ENCODE data around the gene COIL.
"Not testable (repeated sequence)": the region's sequence is repeated elsewhere in the genome, so short reads cannot be mapped to it uniquely, and the experiment has no call there.

COIL gene

DNA sequence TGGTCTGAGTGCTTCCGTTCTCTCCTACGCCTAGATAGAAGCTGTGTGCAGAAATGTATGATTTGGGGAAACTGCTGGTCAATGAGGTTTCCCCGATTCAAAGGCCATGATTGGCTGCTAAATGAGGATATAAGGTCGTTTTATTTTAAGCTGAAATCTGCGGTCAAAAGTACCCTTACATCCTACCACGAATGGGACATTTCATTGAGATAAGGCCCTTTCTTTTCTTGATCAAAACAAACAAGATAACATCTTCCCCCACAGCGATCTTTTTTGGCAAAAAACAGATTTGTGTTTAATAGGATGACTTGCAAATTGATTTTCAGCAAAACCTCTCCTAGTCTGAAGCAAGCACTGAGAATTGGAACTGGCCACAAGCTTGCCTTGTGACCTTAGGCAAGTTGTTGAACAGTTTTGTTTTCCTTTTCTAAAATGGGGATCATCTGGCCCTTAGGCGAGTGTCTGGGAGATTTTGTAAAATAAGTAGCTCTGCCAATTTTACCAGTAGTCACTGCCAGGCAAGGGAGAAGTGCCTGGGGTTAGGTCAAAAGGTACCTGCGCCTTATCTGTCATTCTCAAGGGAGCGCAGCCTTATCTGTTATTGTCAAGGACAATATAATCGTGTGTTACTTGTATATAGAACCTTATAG lies 17.7 kb upstream of the COIL start:
- DNase-seq = no peak

DNA sequence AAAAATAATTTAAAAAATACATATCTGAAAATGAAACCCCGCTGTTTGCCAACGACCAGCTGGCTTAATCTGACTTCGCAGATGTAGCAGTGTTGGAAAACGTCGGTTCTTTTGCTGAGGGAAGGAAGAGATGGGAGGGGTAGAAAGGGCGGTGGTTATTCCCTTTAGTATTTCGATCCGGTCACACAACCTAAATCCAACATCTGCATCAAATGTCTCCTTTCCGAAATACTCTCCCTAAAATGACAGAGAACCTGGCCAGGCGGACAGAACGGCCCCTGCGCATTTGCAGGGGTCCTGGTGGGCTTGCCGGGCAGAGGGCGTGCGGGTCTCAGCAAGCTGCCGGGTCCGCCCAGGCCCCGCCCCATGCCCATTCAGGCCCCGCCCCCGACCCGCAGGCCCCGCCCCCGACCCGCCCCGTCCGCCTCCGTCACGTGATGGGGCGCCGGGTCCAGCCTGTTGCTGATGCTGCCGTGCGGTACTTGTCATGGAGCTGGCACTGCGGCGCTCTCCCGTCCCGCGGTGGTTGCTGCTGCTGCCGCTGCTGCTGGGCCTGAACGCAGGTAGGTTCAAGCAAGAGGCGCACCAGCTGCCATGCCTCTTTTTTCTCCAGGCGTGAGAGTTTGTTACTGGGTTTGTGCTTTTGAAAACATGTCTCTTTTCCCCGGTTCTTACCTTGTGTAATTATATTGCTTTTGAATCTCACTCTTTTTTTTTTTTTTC lies 17.0 kb upstream of the COIL start, which contains the start of gene SCPEP1:
Gene SCPEP1 (plus strand): TSS at position 459 of the 723 bp plus-strand sequence. CDS start 29 bp downstream, at position 488.
- DNase-seq = peak; percentile 90

DNA sequence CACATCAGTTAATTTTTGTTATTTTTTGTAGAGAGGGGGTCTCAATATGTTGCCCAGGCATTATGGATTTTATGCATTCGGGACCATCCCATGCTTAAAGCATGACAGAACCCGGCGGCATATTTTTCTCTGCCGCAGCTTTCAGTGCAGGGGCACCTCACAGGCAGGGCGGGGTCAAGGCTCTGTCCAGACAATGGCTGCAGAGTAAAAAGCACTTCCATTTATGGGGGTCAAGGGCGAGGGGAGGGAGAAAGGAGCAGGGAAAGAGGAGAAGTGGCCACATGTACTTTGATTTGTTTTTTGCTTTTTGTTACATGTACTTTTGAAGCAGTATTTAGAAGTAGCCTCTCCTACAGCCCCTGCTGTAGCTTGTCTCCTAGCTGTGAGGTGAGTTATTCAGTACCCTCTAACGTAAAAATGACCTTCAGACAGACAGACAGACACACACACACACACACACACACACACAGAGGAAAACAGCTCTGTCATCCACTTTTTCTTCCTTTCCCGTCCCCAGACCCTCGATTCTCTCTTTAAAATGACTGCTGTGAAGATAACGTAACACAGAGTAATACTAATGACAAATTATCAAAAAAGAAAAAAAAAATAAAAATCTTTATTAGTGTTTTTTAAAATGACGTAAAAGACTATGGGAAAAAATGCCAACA lies 16.2 kb upstream of the COIL start:
- DNase-seq = no peak

DNA sequence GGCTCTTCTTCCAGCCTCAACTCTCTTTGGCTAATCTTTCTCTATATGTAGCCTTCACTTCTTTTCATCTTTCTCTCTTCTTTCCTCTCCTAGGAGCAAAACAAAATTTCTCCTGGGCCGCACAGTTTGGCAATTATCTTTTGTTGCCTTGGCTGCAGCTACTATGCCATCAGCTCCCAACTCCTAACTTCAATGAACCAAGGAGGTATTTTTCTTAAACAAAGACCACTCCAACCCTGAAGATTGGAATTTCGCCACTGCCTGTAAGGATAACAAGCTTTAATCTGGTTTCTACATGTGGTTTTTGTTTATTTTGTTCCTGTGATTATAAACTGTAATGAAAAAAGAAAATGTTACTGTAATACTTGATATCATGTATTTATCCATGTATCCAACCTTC lies 14.8 kb upstream of the COIL start:
- DNase-seq = no peak

DNA sequence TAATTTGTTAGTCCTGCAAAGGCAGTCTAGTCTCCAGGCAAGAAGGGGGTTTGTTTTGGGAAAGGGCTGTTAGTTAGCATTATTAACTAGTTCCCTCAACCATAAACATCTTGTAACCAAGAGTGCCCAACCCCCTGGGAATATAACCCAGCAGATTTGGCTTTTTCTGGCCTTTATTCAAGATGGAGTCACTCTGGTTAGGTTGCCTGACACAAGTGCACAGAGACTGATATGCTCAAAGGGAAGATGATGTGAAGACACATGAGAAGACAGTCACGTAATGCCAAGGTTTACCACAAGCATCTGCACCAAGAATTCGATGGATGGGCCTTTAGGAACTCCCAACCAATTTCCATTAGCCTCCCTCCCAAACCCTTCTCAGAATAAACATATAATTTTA lies 13.2 kb upstream of the COIL start:
- no peak for DNase-seq

DNA sequence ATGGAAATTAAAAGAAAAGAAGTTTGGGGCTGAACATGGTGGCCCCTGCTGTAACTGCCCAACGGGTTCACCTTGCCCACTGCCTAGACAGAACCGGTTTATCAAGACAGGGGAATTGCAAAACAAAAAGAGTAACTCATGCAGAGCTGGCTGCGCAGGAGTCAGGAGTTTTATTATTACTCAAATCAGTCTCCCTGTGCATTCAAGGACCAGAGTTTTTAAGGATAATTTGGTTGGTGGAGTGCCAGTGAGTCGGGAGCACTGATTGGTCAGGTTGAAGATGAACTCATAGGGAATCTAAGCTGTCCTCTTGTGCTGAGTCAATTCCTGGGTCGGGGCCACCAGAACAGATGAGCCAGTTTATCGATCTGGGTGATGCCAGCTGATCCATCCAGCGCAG lies 12.7 kb upstream of the COIL start:
- peak; percentile 21 for DNase-seq

DNA sequence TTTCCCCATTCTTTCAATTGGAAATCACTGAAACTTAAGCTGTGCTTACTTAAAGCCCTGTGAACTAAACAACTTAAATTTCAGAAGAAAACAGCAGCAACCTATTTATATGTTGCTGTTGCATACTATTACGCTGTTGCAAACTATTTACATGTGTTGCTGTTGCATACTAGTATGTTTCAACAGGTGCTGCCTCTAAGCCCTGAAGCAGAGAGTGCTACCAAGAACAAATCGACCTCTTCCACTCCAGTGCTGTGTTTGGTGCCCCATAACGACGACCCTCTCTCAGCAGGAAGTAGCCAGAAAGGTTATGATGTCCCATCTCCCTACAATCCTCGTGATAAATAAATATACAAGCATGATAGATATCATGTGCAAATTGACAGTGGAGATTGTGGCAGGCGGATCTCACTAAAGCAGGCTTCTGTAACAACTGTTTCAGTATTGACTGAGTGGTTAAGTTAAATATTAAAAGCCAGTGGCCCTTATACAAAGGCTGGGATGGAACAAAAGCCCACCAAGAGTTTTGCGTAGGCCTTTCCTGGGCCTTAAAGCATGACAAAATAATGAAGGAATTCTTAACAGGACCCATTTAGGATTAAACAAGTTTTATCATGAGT lies 11.4 kb upstream of the COIL start:
- no peak for DNase-seq

DNA sequence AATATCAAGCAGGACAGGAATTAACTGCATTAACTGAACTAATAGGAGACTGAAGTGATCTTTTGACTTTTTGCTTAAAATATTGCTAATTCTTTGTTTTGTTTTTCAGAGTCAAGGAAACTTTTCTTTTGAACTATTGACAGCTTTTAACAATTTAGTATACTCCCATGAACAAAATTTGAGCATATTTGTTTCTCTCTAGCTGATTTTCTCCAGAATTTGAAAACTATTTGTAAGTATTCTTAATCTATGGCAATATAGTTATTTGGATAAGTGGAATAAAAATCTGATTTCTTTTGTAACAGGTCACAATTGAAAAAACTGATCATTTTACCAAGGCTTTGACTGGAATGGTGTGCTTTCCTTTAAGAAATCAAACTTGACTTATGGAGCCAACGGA lies 10.1 kb upstream of the COIL start:
- no peak for DNase-seq

DNA sequence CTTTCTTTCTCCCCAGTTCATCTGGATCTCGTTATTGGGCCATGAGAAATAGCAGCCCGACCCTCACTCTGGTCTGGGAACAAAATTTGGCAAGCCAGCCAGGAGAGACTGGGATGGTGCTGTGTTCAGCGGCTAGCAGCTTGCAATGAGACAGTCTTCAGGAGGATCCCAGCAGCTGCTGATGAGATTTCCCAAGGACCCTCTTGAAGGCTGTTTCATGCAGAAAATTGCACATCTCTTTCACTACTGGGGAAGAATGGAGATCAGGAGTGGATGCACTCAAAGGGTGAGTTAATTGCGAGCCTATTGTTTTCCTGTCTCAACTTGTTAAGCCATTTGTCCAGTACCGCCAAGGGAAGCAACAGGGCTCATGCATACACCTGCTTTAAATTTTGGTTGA lies 5.5 kb upstream of the COIL start:
- DNase-seq = peak; percentile 93

DNA sequence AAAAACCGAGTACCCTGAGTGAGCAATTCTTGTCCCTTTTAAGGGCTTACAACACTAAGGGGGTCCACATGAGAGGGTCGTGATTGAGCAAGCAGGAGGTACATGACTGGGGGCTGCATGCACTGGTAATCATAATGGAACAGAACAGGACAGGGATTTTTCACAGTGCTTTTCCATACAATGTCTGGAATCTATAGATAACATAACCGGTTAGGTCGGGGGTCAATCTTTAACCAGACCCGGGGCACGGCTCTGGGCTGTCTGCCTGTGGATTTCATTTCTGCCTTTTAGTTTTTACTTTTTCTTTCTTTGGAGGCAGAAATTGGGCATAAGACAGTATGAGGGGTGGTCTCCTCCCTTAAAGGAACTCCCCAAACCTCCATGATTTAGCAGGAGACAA lies 4.8 kb upstream of the COIL start:
- DNase-seq = not testable (repeated sequence)

DNA sequence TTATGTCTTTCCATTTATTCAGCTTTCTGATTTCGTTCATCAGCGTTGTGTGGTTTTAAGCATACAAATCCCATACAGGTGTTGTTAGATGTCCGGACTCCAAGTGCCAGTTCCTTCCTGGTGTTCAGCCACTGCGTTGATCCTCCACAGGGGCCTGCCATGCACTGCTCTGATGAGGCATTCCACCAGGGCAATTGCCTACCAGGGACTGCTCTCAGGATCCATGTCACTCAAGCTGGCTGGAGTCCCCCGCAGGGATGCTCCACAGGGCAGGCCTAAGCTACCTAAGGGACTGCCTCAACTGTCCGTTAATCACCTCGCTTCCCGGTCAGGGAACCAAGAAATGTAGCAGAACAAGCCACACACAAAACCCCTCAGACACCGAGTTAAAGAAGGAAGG lies 4.4 kb upstream of the COIL start:
- not testable (repeated sequence) for DNase-seq

DNA sequence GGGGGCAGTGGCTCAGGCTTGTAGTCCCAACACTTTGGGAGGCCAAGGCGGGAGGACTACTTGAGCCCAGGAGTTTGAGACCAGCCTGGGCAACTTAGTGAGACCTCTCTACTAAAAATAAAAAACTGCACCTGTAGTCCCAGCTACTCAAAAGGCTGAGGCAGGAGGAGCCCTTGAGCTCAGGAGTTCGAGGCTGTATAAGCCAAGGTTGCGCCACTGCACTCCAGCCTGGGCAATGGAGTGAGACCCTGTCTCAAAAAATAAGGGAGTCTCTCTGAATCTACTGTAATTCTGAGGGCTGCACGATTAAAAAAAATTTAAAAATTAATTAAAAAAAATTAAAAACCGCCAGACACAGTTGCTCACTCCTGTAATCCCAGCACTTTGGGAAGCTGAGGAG lies 3.9 kb downstream of the COIL start:
- no peak for DNase-seq

DNA sequence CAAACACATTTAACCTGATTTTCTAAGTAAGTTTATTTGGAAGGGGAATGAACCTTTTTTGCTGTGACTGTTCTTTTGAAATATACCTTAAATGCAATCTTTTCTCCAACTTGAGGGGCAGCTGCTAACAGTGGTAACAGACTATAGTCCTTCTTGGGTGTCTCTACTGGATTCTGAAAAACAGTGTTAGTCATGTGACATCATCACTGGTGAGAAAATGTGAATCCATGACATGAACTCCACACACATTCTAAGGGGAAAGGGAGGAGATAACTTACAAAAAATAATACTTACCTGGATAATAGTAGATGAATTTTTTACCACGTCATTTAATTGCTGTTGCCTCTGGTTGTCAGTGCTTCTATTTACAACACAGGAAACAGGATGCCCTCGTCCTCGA lies 11.3 kb downstream of the COIL start:
- DNase-seq = no peak

DNA sequence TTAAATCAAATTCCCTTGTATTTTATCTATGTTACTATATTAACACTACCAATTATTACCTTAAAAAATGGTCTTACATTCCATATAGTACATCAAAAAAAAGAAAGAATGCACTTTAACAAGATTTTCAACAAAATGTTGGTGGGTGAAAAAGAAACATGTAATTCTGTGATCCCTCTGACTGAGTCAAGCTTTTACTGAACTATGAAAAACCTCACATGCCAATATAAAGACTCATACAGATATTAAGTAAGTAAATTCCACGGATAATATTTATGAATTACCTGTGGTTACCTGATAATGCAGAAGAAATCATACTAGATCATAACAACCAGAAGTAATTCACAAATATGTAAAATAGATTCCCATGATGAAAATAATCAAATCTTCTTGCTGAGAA lies 12.4 kb downstream of the COIL start:
- DNase-seq = no peak

DNA sequence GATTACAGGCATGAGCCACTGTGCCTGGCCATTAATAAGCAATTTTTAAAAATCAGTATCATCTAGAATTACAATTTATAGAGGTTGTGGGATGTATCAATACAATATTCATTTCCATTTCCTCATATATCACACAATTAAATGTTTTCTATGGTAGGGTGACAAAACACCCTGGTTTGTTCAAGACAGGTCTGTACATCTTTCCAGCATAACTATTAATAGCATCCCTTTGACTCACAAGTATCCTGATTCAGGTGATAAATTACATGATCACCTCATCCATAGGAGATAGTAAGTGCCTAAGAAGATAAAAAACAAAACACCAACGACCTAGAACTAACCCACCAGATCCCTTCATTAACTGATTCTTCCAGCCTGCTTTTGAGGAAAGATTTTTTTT lies 13.1 kb downstream of the COIL start:
- no peak for DNase-seq

DNA sequence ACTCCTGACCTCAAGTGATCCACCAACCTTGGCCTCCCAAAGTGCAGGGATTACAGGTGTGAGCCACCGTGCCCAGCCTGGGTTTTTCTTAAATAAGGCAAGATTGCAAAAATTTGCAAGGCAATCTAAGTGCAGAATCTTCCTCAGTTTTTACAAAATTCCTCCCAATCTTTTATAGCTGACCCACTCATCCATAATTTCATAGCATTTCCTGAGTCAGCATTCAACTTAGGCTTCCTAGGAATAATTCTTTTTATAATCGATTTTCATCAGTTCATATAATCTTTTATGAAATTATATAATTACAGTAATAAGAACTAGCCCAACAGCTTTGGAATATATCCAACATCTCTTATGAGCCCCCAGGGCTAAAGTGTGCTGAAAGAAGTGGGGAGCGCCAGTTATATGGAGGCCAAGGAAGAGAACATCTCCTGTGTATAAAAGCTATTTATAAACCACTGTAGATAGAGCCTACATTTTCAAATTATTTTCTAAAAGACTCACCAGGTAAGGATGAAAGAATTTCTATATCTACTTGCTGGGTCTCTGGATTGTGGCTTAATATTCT lies 14.8 kb downstream of the COIL start:
- DNase-seq = no peak

DNA sequence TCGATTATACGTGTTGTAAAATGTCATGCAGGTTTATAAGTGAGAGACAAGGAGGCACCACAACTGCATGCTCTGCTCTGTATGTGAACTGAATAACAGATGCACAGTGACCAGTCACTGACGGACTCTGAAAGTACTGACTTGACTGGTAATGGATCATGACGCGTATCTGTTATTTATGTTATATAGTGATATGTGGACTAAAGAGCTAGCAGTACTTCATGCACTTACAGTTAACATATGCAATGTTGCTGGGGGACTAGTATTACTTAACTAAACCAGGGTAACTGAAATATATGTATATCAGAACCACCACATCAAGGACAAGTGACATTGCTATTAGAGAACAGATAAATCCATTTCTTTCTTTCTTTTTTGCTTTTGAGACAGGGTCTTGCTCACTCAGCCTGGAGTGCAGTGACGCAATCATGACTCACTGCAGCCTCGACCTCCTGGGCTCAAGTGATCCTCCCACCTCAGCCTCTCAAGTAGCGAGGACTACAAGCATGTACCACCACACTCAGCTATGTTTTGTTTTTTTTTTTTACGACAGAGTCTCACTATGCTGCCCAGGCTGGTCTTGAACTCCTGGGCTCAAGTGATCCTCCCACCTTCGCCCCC lies 17.2 kb downstream of the COIL start:
- no peak for DNase-seq

DNA sequence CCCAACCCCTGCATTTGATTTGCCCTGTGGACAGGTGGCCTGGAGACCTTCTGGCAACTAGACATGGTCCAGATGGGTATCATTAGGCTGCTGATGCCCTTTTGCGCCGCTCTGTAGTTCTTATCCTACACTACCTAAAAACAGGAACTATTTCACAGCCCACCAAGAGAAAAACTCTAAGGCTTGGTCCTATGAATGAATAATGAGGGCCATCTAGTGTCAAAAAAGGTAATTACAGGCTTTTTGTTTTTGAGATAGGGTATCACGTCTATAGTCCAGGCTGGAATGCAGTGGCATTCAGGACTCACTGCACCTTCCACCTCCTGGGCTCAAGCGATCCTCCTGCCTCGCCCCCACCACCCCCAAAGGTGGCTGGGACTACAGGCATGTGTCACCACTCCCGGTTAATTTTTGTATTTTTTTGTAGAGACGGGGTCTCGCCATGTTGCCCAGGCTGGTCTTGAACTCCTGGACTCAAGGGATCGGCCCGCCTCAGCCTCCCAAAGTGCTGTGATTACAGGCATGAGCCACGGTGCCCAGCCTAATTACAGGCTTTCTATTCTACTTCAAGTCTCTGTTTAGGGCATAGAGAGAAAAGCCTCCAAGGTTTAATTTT lies 20.9 kb downstream of the COIL start:
- DNase-seq = peak; percentile 42

DNA sequence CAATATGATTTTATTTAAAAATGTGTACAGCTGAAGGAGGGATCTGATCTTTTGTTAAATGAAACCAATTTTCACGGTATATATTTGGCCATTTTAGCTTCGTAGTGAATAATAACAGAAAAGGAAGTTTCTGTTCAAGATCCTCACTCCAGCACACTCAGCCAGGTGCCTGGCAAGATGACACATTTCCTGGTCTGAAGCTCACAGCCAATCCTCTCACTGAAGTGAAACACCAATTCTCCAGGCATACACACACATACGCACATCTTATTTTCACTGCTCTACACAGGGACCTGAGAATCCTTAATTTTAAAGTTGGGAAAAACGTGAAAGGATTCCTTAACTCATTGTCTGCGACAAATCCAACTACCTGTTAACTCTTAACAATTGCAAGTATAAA lies 22.6 kb downstream of the COIL start:
- DNase-seq = not testable (repeated sequence)

DNA sequence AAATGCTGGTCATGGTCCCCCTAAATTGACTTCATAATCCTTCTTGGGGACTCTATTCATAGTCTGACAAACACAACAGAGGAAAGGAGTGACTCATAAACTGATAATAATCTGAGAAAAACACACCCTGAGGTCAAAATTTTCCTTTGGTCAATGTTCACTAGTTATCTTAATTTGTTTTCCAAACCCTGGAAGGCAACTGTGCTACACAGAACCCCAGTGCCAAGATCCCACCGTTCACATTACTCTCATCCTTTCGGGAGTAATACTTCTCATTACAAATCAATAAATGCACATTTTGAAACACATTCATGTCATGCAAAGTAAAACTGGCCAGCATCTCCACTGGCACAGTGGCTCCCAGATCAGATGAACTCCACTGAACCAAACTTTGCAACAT lies 23.2 kb downstream of the COIL start:
- DNase-seq = no peak

DNA sequence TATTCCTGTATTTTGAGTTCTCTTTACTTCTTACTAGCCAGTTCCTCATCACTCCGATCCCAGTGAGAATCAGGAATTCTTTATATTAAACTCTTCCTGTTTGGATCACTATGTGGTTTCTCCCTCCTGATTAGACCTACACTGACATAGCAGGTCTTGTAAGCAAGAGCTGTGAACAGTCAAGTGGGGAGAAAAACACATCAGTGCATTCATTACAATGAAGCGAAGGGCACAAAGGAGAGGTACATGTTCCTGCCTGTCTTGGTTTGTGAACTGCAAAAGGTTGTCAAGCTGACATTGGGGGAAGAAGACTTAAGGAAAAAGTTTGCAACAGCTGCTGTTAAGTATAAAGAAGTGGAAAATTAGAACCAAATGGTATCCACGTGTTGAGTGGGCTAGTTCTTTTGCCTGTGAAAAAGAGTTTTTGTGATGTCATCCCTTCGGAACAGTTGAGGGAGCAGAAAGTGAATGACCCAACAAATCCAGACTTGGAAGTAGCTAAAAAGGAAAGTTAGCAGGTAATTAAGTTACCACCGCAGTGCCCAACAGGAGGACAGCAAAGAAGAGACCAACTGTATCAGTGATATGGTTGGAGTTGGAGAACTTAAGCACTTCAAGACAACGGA lies 24.0 kb downstream of the COIL start:
- DNase-seq = no peak

DNA sequence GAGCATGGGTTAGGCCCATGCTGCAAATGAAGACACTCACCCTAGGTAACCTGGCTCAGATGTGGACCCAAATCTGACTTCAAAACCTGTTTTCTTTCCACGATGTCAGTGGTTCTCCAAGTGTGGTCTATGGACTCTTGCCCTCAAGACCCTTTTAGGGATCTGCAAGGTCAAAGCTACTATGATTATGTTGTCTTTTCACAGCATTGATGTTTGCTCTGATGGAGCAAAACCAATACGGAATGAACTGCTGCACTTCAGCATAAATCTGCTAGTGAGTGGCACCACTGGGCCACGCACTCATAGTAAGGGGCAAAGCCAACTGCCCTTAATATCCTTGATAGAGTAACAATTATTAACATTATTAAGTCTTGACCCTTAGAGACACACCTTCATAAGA lies 25.4 kb downstream of the COIL start:
- no peak for DNase-seq
